ENCODE measurements around the gene LMF2.
A peak's percentile ranks its signal among the peaks of the same experiment; 100 is the strongest.

The LMF2 gene

GRCh38 chr22:50482107-50483074 is 25.1 kb downstream of the LMF2 start:
- no peak for TF ChIP-seq YY1 (IDR thresholded peaks at IDR 0.05; ENCODE audit: insufficient read depth, insufficient read length)
- no peak for TF ChIP-seq SUZ12 (IDR thresholded peaks at IDR 0.05; ENCODE audit: extremely low read depth, insufficient read depth, insufficient read length)
- no peak for TF ChIP-seq ZNF274 (IDR thresholded peaks at IDR 0.05; ENCODE audit: low read depth, low read length)
- Histone ChIP-seq H3K4me3 (ENCODE audit: insufficient read length, low read depth) (peak overlapping the region; percentile 50), H3K36me3 (ENCODE audit: insufficient read depth, insufficient read length, low read length) (peaks cover 3% of the 10 kb centered on the region), H3K9ac (ENCODE audit: insufficient read length, low read depth) (peak overlapping the region; percentile 67), H3K27me3 (ENCODE audit: insufficient read depth, insufficient read length) (peaks cover 21% of the 10 kb centered on the region), H3K9me3 (ENCODE audit: insufficient read depth, low read length) (no peaks in the 10 kb centered on the region), H3K4me1 (ENCODE audit: insufficient read depth, insufficient read length) (peaks cover 13% of the 10 kb centered on the region)
- no peak for DNase-seq (ENCODE audit: low read depth, low spot score)

GRCh38 chr22:50481440-50482106 is 25.9 kb downstream of the LMF2 start, which contains the start of gene ADM2:
Gene ADM2 (plus strand): TSS chr22:50481543. CDS start chr22:50481848, 305 bp downstream.
- peak within 1 kb of the TSS; percentile 67 for H3K9ac ChIP-seq (ENCODE audit: insufficient read length, low read depth)
- H3K9me3 ChIP-seq (ENCODE audit: insufficient read depth, low read length): no peaks in the 10 kb centered on the region
- TF ChIP-seq SUZ12 (IDR thresholded peaks at IDR 0.05; ENCODE audit: extremely low read depth, insufficient read depth, insufficient read length) (no peak), ZNF274 (IDR thresholded peaks at IDR 0.05; ENCODE audit: low read depth, low read length) (no peak), YY1 (IDR thresholded peaks at IDR 0.05; ENCODE audit: insufficient read depth, insufficient read length) (no peak)
- H3K36me3 ChIP-seq (ENCODE audit: insufficient read depth, insufficient read length, low read length): peaks cover 3% of the 10 kb centered on the region
- H3K4me3 ChIP-seq (ENCODE audit: insufficient read length, low read depth): peak within 1 kb of the TSS; percentile 50
- peaks cover 16% of the 10 kb centered on the region for H3K4me1 ChIP-seq (ENCODE audit: insufficient read depth, insufficient read length)
- no peak for DNase-seq (ENCODE audit: low read depth, low spot score)
- H3K27me3 ChIP-seq (ENCODE audit: insufficient read depth, insufficient read length): peaks cover 21% of the 10 kb centered on the region

GRCh38 chr22:50481045-50481439 is 26.5 kb downstream of the LMF2 start:
- no peak for TF ChIP-seq SUZ12 (IDR thresholded peaks at IDR 0.05; ENCODE audit: extremely low read depth, insufficient read depth, insufficient read length)
- no peak for TF ChIP-seq YY1 (IDR thresholded peaks at IDR 0.05; ENCODE audit: insufficient read depth, insufficient read length)
- TF ChIP-seq ZNF274 (IDR thresholded peaks at IDR 0.05; ENCODE audit: low read depth, low read length): no peak
- no peak for DNase-seq (ENCODE audit: low read depth, low spot score)
- Histone ChIP-seq H3K27me3 (ENCODE audit: insufficient read depth, insufficient read length) (peaks cover 21% of the 10 kb centered on the region), H3K36me3 (ENCODE audit: insufficient read depth, insufficient read length, low read length) (peaks cover 3% of the 10 kb centered on the region), H3K9me3 (ENCODE audit: insufficient read depth, low read length) (no peaks in the 10 kb centered on the region), H3K4me1 (ENCODE audit: insufficient read depth, insufficient read length) (peaks cover 16% of the 10 kb centered on the region), H3K9ac (ENCODE audit: insufficient read length, low read depth) (peak overlapping the region; percentile 64), H3K4me3 (ENCODE audit: insufficient read length, low read depth) (peak overlapping the region; percentile 50)

GRCh38 chr22:50479721-50480120 is 27.8 kb downstream of the LMF2 start:
- peaks cover 20% of the 10 kb centered on the region for H3K4me1 ChIP-seq (ENCODE audit: insufficient read depth, insufficient read length)
- TF ChIP-seq ZNF274 (IDR thresholded peaks at IDR 0.05; ENCODE audit: low read depth, low read length) (no peak), YY1 (IDR thresholded peaks at IDR 0.05; ENCODE audit: insufficient read depth, insufficient read length) (no peak), SUZ12 (IDR thresholded peaks at IDR 0.05; ENCODE audit: extremely low read depth, insufficient read depth, insufficient read length) (no peak)

GRCh38 chr22:50477923-50478322 is 29.6 kb downstream of the LMF2 start:
- DNase-seq (ENCODE audit: low read depth, low spot score): no peak
- H3K9me3 ChIP-seq (ENCODE audit: insufficient read depth, low read length): no peaks in the 10 kb centered on the region
- H3K27me3 ChIP-seq (ENCODE audit: insufficient read depth, insufficient read length): peaks cover 25% of the 10 kb centered on the region
- peaks cover 5% of the 10 kb centered on the region for H3K36me3 ChIP-seq (ENCODE audit: insufficient read depth, insufficient read length, low read length)
- no peak for TF ChIP-seq SUZ12 (IDR thresholded peaks at IDR 0.05; ENCODE audit: extremely low read depth, insufficient read depth, insufficient read length)
- no peak for TF ChIP-seq ZNF274 (IDR thresholded peaks at IDR 0.05; ENCODE audit: low read depth, low read length)
- H3K9ac ChIP-seq (ENCODE audit: insufficient read length, low read depth): no peak overlapping the region
- peaks cover 16% of the 10 kb centered on the region for H3K4me1 ChIP-seq (ENCODE audit: insufficient read depth, insufficient read length)
- H3K4me3 ChIP-seq (ENCODE audit: insufficient read length, low read depth): no peak overlapping the region

More at GRCh38 chr22:50479721-50480120, 27.8 kb downstream of the LMF2 start:
- H3K4me3 ChIP-seq (ENCODE audit: insufficient read length, low read depth): no peak overlapping the region
- DNase-seq (ENCODE audit: low read depth, low spot score): no peak
- H3K36me3 ChIP-seq (ENCODE audit: insufficient read depth, insufficient read length, low read length): peaks cover 3% of the 10 kb centered on the region
- H3K27me3 ChIP-seq (ENCODE audit: insufficient read depth, insufficient read length): peaks cover 25% of the 10 kb centered on the region
- no peak overlapping the region for H3K9ac ChIP-seq (ENCODE audit: insufficient read length, low read depth)
- no peaks in the 10 kb centered on the region for H3K9me3 ChIP-seq (ENCODE audit: insufficient read depth, low read length)

GRCh38 chr22:50476868-50477267 is 30.6 kb downstream of the LMF2 start:
- Histone ChIP-seq H3K36me3 (ENCODE audit: insufficient read depth, insufficient read length, low read length) (peaks cover 13% of the 10 kb centered on the region), H3K27me3 (ENCODE audit: insufficient read depth, insufficient read length) (peaks cover 24% of the 10 kb centered on the region), H3K4me1 (ENCODE audit: insufficient read depth, insufficient read length) (peaks cover 14% of the 10 kb centered on the region), H3K4me3 (ENCODE audit: insufficient read length, low read depth) (no peak overlapping the region), H3K9ac (ENCODE audit: insufficient read length, low read depth) (peak overlapping the region; percentile 42), H3K9me3 (ENCODE audit: insufficient read depth, low read length) (no peaks in the 10 kb centered on the region)
- DNase-seq (ENCODE audit: low read depth, low spot score): no peak
- TF ChIP-seq YY1 (IDR thresholded peaks at IDR 0.05; ENCODE audit: insufficient read depth, insufficient read length) (no peak), ZNF274 (IDR thresholded peaks at IDR 0.05; ENCODE audit: low read depth, low read length) (no peak), SUZ12 (IDR thresholded peaks at IDR 0.05; ENCODE audit: extremely low read depth, insufficient read depth, insufficient read length) (no peak)

GRCh38 chr22:50475652-50476002 is 31.9 kb downstream of the LMF2 start:
- H3K36me3 ChIP-seq (ENCODE audit: insufficient read depth, insufficient read length, low read length): peaks cover 13% of the 10 kb centered on the region
- peaks cover 15% of the 10 kb centered on the region for H3K27me3 ChIP-seq (ENCODE audit: insufficient read depth, insufficient read length)
- H3K4me3 ChIP-seq (ENCODE audit: insufficient read length, low read depth): peak overlapping the region; percentile 27
- TF ChIP-seq ZNF274 (IDR thresholded peaks at IDR 0.05; ENCODE audit: low read depth, low read length): no peak
- TF ChIP-seq YY1 (IDR thresholded peaks at IDR 0.05; ENCODE audit: insufficient read depth, insufficient read length): no peak
- no peak for TF ChIP-seq SUZ12 (IDR thresholded peaks at IDR 0.05; ENCODE audit: extremely low read depth, insufficient read depth, insufficient read length)
- H3K9me3 ChIP-seq (ENCODE audit: insufficient read depth, low read length): no peaks in the 10 kb centered on the region
- peak overlapping the region; percentile 81 for H3K9ac ChIP-seq (ENCODE audit: insufficient read length, low read depth)
- H3K4me1 ChIP-seq (ENCODE audit: insufficient read depth, insufficient read length): peaks cover 19% of the 10 kb centered on the region
- DNase-seq (ENCODE audit: low read depth, low spot score): no peak

All from NT2/D1 (cell line).